ENCODE measurements around the gene TRAPPC5. TPM values are rescaled to one million over a fixed set of nuclear protein-coding genes. Genes with fewer than 3 reads are reported as not detected.

Gene TRAPPC5
- 43.1 to 110 TPM (median 100 TPM) in 5 replicates for total RNA-seq (2022; extraction: Qiagen RNA extraction; ENCODE audit: low read depth)

GRCh38 chr19:7680606-7681339 is at the start of gene TRAPPC5:
TRAPPC5 (plus strand) TSS chr19:7680833; CDS start chr19:7682254, 1,421 bp downstream.

DNA sequence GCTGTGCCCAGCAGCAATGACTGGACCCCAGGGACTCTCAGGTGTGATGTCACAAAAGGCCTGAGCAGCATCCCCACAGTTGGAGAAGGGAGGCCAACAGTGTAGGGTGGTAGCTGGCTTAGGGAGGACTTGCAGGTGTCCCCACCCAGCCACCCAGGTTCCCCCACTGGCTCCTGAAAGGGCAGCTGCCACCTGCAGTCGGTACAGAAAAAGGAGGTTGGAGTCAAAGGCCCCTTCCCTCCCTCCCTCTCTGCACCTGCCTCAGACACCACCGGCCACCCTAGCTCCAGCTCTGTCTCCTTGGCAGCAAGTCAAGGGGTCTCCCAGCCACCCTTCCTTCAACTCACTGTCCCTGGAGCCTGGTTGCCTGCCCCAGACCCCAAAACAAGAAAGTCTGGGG is 46.9 kb upstream of the TRAPPC5 start, which contains the start of gene PCP2:
Gene PCP2 (minus strand): TSS at position 22 of the 400 bp plus-strand sequence. CDS start 262 bp downstream, outside the sequence.

DNA sequence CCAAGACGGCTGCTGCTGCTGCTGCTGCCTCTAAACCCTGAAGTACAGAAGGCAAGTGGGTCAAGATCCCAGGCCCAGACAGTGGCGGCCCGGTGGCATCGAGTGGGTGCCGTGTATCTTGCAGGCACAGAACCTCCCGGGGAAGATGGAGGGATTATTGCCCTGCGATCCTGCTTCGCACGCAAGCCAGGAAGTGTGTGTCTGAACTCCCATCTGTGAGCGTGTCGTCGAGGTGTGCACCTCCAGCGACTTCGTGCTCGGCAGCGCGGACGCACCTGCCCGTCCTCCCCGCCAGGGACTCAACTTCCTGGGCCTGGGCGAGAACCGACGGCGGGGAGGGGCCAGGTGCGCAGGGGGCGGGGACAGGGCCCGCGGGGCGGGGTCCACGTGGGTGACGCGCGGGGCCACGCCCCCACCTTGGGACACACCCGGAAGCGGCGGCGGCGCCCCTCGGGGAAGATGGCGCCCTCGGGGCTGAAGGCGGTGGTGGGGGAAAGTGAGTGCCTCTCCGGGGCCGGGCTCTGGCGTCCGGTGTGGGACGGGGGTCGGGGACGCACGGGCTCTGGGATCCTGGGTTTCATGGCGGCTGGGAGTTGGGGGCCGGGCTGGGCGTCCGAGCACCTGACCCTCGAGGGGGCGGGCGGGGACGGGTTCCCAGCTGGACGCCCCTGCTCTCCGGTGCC is 43.8 kb upstream of the TRAPPC5 start, which contains the start of gene STXBP2:
Gene STXBP2 (plus strand): TSS at position 420 of the 683 bp plus-strand sequence. CDS start 40 bp downstream, at position 460.

GRCh38 chr19:7668842-7669241 is 11.8 kb upstream of the TRAPPC5 start, which contains the start of gene RETN:
RETN (plus strand) TSS chr19:7669049; CDS start chr19:7669327, 278 bp downstream.

DNA sequence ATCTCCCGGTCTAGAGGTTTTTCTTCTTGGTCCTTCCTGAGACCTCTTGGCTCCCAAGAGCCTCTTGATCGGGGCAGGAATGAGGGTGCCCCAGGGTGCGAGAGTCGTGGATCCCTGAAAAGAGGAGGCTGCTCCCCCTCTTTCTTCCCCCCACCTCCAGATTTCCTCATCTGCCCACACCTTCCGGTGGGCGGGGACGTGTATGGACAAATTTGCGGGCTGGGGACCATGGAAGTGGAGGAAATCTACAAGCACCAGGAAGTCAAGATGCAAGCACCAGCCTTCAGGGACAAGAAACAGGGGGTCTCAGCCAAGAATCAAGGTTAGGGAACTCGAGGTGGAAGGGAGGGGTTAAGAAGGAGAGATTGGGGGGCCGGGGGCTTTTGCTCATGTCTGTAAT is 3.8 kb upstream of the TRAPPC5 start, which contains the start of gene MCEMP1:
Gene MCEMP1 (plus strand): TSS at position 237 of the 400 bp plus-strand sequence. CDS start 31 bp downstream, at position 268.

DNA sequence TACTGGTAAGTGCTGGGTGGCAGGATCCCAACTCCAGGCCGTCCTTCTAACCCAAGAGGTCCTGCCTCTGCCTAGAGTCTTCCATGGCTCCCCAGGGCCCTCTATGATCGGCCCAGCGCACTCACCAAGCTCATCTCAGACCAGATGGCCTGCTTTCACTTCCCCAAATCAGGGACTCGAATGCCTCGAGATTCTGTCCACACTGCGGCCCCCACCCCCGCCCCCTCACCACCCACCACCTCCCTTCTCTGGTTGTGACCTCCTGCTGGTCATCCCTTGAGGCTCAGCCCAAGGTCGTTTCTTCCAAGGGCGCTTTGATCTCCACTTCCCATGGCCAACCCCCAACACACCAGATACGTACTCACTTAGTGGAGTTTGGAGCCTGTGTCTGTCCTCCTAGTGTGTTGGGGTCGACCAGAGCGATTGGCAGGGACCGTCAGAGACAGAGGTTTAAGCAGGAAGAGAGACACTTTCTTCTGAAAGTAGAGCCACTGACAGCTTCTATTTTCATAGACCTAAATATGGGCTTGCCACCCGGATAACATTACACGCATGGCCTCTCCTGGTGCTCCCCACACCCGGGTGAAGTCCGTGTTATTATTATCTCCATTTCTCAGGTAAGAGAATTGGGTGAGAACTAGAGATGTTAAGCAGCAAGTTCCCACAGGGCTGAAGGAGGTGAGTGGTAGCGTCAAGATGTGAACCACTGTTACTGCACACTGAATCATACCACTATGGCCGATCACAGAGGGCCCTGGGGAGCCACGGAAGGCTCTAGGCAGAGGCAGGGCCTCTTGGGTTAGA is 21.2 kb downstream of the TRAPPC5 start, which contains the start of gene FCER2:
Gene FCER2 (minus strand): TSS at position 478 of the 804 bp plus-strand sequence. CDS start 2,371 bp downstream, outside the sequence.

GRCh38 chr19:7732045-7732444 is 51.4 kb downstream of the TRAPPC5 start, which contains the start of gene CLEC4G:
CLEC4G (minus strand) TSS chr19:7732110; CDS start chr19:7732102, 8 bp downstream.

Other genes with a start within 250 kb of the TRAPPC5 start
- 1.6 to 2.7 TPM (median 2.1 TPM) in 5 replicates for gene PEX11G, start 191.8 kb upstream of the TRAPPC5 start, total RNA-seq (2022; extraction: Qiagen RNA extraction; ENCODE audit: low read depth)
- 10.7 to 21.1 TPM (median 17.4 TPM) in 5 replicates for gene ZNF358, start 164.7 kb upstream of the TRAPPC5 start, total RNA-seq (2022; extraction: Qiagen RNA extraction; ENCODE audit: low read depth)
- 6.6 to 14.2 TPM (median 13.6 TPM) in 5 replicates for gene MCOLN1, start 158.2 kb upstream of the TRAPPC5 start, total RNA-seq (2022; extraction: Qiagen RNA extraction; ENCODE audit: low read depth)
- gene PNPLA6, start 145.1 kb upstream of the TRAPPC5 start, total RNA-seq (2022; extraction: Qiagen RNA extraction; ENCODE audit: low read depth): 20.6 to 42.1 TPM (median 36.0 TPM) in 5 replicates
- gene CAMSAP3, start 85.0 kb upstream of the TRAPPC5 start, total RNA-seq (2022; extraction: Qiagen RNA extraction; ENCODE audit: low read depth): 2.4 to 6.9 TPM (median 4.3 TPM) in 5 replicates
- 15.8 to 27.9 TPM (median 26.8 TPM) in 5 replicates for gene XAB2, start 51.3 kb upstream of the TRAPPC5 start, total RNA-seq (2022; extraction: Qiagen RNA extraction; ENCODE audit: low read depth)
- gene PET100, start 51.0 kb upstream of the TRAPPC5 start, total RNA-seq (2022; extraction: Qiagen RNA extraction; ENCODE audit: low read depth): 43.5 to 95.4 TPM (median 54.5 TPM) in 5 replicates
- gene PCP2, start 47.1 kb upstream of the TRAPPC5 start, total RNA-seq (2022; extraction: Qiagen RNA extraction; ENCODE audit: low read depth): not detected in 5 replicates
- gene STXBP2, start 43.7 kb upstream of the TRAPPC5 start, total RNA-seq (2022; extraction: Qiagen RNA extraction; ENCODE audit: low read depth): 26.8 to 46.6 TPM (median 39.2 TPM) in 5 replicates
- not detected in 5 replicates for gene RETN, start 11.8 kb upstream of the TRAPPC5 start, total RNA-seq (2022; extraction: Qiagen RNA extraction; ENCODE audit: low read depth)
- gene MCEMP1, start 3.7 kb upstream of the TRAPPC5 start, total RNA-seq (2022; extraction: Qiagen RNA extraction; ENCODE audit: low read depth): not detected in 5 replicates
- gene FCER2, start 21.3 kb downstream of the TRAPPC5 start, total RNA-seq (2022; extraction: Qiagen RNA extraction; ENCODE audit: low read depth): not detected in 5 replicates
- gene CLEC4G, start 51.3 kb downstream of the TRAPPC5 start, total RNA-seq (2022; extraction: Qiagen RNA extraction; ENCODE audit: low read depth): not detected in 5 replicates
- gene CD209, start 66.7 kb downstream of the TRAPPC5 start, total RNA-seq (2022; extraction: Qiagen RNA extraction; ENCODE audit: low read depth): not detected in 5 replicates
- not detected in 5 replicates for gene CLEC4M, start 82.4 kb downstream of the TRAPPC5 start, total RNA-seq (2022; extraction: Qiagen RNA extraction; ENCODE audit: low read depth)
- gene EVI5L, start 149.4 kb downstream of the TRAPPC5 start, total RNA-seq (2022; extraction: Qiagen RNA extraction; ENCODE audit: low read depth): 1.0 to 2.1 TPM (median 2.0 TPM) in 5 replicates
- gene PRR36, start 193.6 kb downstream of the TRAPPC5 start, total RNA-seq (2022; extraction: Qiagen RNA extraction; ENCODE audit: low read depth): 0.17 to 0.59 TPM (median 0.28 TPM) in 5 replicates
- 4.3 to 6.2 TPM (median 5.6 TPM) in 5 replicates for gene LRRC8E, start 207.7 kb downstream of the TRAPPC5 start, total RNA-seq (2022; extraction: Qiagen RNA extraction; ENCODE audit: low read depth)
- gene MAP2K7, start 223.0 kb downstream of the TRAPPC5 start, total RNA-seq (2022; extraction: Qiagen RNA extraction; ENCODE audit: low read depth): 8.7 to 17.7 TPM (median 16.0 TPM) in 5 replicates
- gene TGFBR3L, start 234.0 kb downstream of the TRAPPC5 start, total RNA-seq (2022; extraction: Qiagen RNA extraction; ENCODE audit: low read depth): 1.4 to 2.8 TPM (median 2.2 TPM) in 4 of 5 replicates, not detected in the other
- gene SNAPC2, start 239.5 kb downstream of the TRAPPC5 start, total RNA-seq (2022; extraction: Qiagen RNA extraction; ENCODE audit: low read depth): 16.6 to 29.5 TPM (median 28.4 TPM) in 5 replicates
- gene CTXN1, start 245.3 kb downstream of the TRAPPC5 start, total RNA-seq (2022; extraction: Qiagen RNA extraction; ENCODE audit: low read depth): 6.0 to 28.0 TPM (median 24.6 TPM) in 5 replicates

Measured in A549 treated with ZK216348 at 1 μM for 4 hours (cell line).